ENCODE data around the gene ZFC3H1.

Gene ZFC3H1

GRCh38 chr12:71663561-71664410, at the start of gene ZFC3H1, which contains the start of gene THAP2:
Gene ZFC3H1, minus strand, starts transcription at chr12:71663848. Its CDS starts 238 bp downstream, at chr12:71663610.
Gene THAP2, plus strand, starts transcription at chr12:71664301. Its CDS starts 209 bp downstream, at chr12:71664510.
- Histone ChIP-seq H3K9me3 (ENCODE audit: insufficient read depth, low read depth, low read length) (no peaks in the 10 kb centered on the region), H2AFZ (ENCODE audit: low read length) (peak within 1 kb of the TSS; percentile 92), H3K4me3 (ENCODE audit: low read length, poor library complexity, severe bottlenecking) (peak within 1 kb of the TSS; percentile 80), H3F3A (ENCODE audit: low read depth) (no peaks in the 10 kb centered on the region; the same call in 1 of the 2 replicates), H4K20me1 (ENCODE audit: insufficient read depth, low read length, poor library complexity, severe bottlenecking) (peaks cover 39% of the 10 kb centered on the region), H3K27me3 (ENCODE audit: insufficient read depth, low read length, poor library complexity, severe bottlenecking) (no peaks in the 10 kb centered on the region), H3K79me2 (ENCODE audit: insufficient read depth, low read length) (peaks cover 71% of the 10 kb centered on the region), H3K4me2 (ENCODE audit: low read depth, low read length, poor library complexity, severe bottlenecking) (peak within 1 kb of the TSS; percentile 84), H3K36me3 (ENCODE audit: insufficient read depth, low read length) (peaks cover 4% of the 10 kb centered on the region; the same call in 1 of the 2 replicates), H3K9ac (ENCODE audit: low read depth, low read length, poor library complexity, severe bottlenecking) (peak within 1 kb of the TSS; percentile 91), H3K9me2 (replicated peaks; ENCODE audit: low read depth, low read length) (no peaks in the 10 kb centered on the region), H3K4me1 (ENCODE audit: insufficient read depth, low read length, poor library complexity, severe bottlenecking) (peaks cover 48% of the 10 kb centered on the region)
- TF ChIP-seq CTCF (conservative IDR thresholded peaks at IDR 0.05; ENCODE audit: low read length) (peak; percentile 36; the same call in 1 of the 2 replicates), EZH2phosphoT487 (IDR thresholded peaks at IDR 0.05; ENCODE audit: borderline replicate concordance) (no peak)

GRCh38 chr12:71710276-71711125, 46.9 kb upstream of the ZFC3H1 start:
- H3F3A ChIP-seq (ENCODE audit: low read depth): no peaks in the 10 kb centered on the region
- no peaks in the 10 kb centered on the region for H3K9me3 ChIP-seq (ENCODE audit: insufficient read depth, low read depth, low read length)
- no peaks in the 10 kb centered on the region for H3K27me3 ChIP-seq (ENCODE audit: insufficient read depth, low read length, poor library complexity, severe bottlenecking)
- no peak overlapping the region for H3K4me3 ChIP-seq (ENCODE audit: low read length, poor library complexity, severe bottlenecking)
- TF ChIP-seq CTCF (conservative IDR thresholded peaks at IDR 0.05; ENCODE audit: low read length): no peak
- no peak for TF ChIP-seq EZH2phosphoT487 (IDR thresholded peaks at IDR 0.05; ENCODE audit: borderline replicate concordance)
- no peaks in the 10 kb centered on the region for H3K4me1 ChIP-seq (ENCODE audit: insufficient read depth, low read length, poor library complexity, severe bottlenecking)
- H3K9me2 ChIP-seq (replicated peaks; ENCODE audit: low read depth, low read length): no peaks in the 10 kb centered on the region
- no peak overlapping the region for H2AFZ ChIP-seq (ENCODE audit: low read length)
- no peaks in the 10 kb centered on the region for H3K36me3 ChIP-seq (ENCODE audit: insufficient read depth, low read length)
- H4K20me1 ChIP-seq (ENCODE audit: insufficient read depth, low read length, poor library complexity, severe bottlenecking): no peaks in the 10 kb centered on the region
- H3K4me2 ChIP-seq (ENCODE audit: low read depth, low read length, poor library complexity, severe bottlenecking): no peak overlapping the region
- no peak overlapping the region for H3K9ac ChIP-seq (ENCODE audit: low read depth, low read length, poor library complexity, severe bottlenecking)
- no peaks in the 10 kb centered on the region for H3K79me2 ChIP-seq (ENCODE audit: insufficient read depth, low read length)

GRCh38 chr12:71708658-71709057, 45.0 kb upstream of the ZFC3H1 start:
- no peak overlapping the region for H3K9ac ChIP-seq (ENCODE audit: low read depth, low read length, poor library complexity, severe bottlenecking)
- H3K79me2 ChIP-seq (ENCODE audit: insufficient read depth, low read length): no peaks in the 10 kb centered on the region
- H3K4me3 ChIP-seq (ENCODE audit: low read length, poor library complexity, severe bottlenecking): no peak overlapping the region
- no peaks in the 10 kb centered on the region for H3K4me1 ChIP-seq (ENCODE audit: insufficient read depth, low read length, poor library complexity, severe bottlenecking)
- H3K4me2 ChIP-seq (ENCODE audit: low read depth, low read length, poor library complexity, severe bottlenecking): no peak overlapping the region
- H3F3A ChIP-seq (ENCODE audit: low read depth): no peaks in the 10 kb centered on the region
- H3K36me3 ChIP-seq (ENCODE audit: insufficient read depth, low read length): no peaks in the 10 kb centered on the region
- H3K9me3 ChIP-seq (ENCODE audit: insufficient read depth, low read depth, low read length): no peaks in the 10 kb centered on the region
- no peaks in the 10 kb centered on the region for H3K9me2 ChIP-seq (replicated peaks; ENCODE audit: low read depth, low read length)
- no peaks in the 10 kb centered on the region for H3K27me3 ChIP-seq (ENCODE audit: insufficient read depth, low read length, poor library complexity, severe bottlenecking)
- no peaks in the 10 kb centered on the region for H4K20me1 ChIP-seq (ENCODE audit: insufficient read depth, low read length, poor library complexity, severe bottlenecking)
- no peak overlapping the region for H2AFZ ChIP-seq (ENCODE audit: low read length)
- TF ChIP-seq EZH2phosphoT487 (IDR thresholded peaks at IDR 0.05; ENCODE audit: borderline replicate concordance) (no peak), CTCF (conservative IDR thresholded peaks at IDR 0.05; ENCODE audit: low read length) (no peak)
